A204.1 (cell line): Measurements from ENCODE around the gene ABTB1.

Source experiments
- FAIRE-seq: peaks from 2 replicates; lab custom pipeline; 2012; peaks lifted over from hg19 to GRCh38; lab: Jason Lieb, UNC

ABTB1 gene

GRCh38 chr3:127672429-127673190 is at the start of gene ABTB1:
Gene ABTB1 (plus strand): TSS chr3:127672952. CDS start chr3:127673026, 74 bp downstream.
- FAIRE-seq, result no peak

- FAIRE-seq, result no peak
These were observed 48.7 kb upstream of the ABTB1 start for GRCh38 chr3:127624063-127624462.

GRCh38 chr3:127625821-127626220 is 46.9 kb upstream of the ABTB1 start:
- no peak for FAIRE-seq

- no peak for FAIRE-seq
These were observed 44.3 kb upstream of the ABTB1 start for GRCh38 chr3:127628426-127628787.

- FAIRE-seq, result no peak
These were observed 43.8 kb upstream of the ABTB1 start, which contains the start of gene PODXL2 for GRCh38 chr3:127628788-127629466. Gene PODXL2 (plus strand): TSS chr3:127629185. CDS start chr3:127629220, 35 bp downstream.

- FAIRE-seq, result no peak
These were observed 43.0 kb upstream of the ABTB1 start for GRCh38 chr3:127629467-127630403.

GRCh38 chr3:127630811-127631714 is 41.7 kb upstream of the ABTB1 start:
- no peak for FAIRE-seq

GRCh38 chr3:127632035-127632820 is 40.5 kb upstream of the ABTB1 start:
- FAIRE-seq, result no peak

GRCh38 chr3:127634653-127635052 is 38.1 kb upstream of the ABTB1 start:
- FAIRE-seq, result no peak

GRCh38 chr3:127637546-127637945 is 35.2 kb upstream of the ABTB1 start:
- FAIRE-seq, result no peak

GRCh38 chr3:127637971-127638370 is 34.8 kb upstream of the ABTB1 start:
- FAIRE-seq, result no peak

GRCh38 chr3:127639173-127640041 is 33.3 kb upstream of the ABTB1 start:
- FAIRE-seq, result no peak

GRCh38 chr3:127640042-127640355 is 32.8 kb upstream of the ABTB1 start:
- FAIRE-seq, result no peak

GRCh38 chr3:127644641-127645370 is 27.9 kb upstream of the ABTB1 start:
- no peak for FAIRE-seq

GRCh38 chr3:127645371-127646015 is 27.3 kb upstream of the ABTB1 start:
- no peak for FAIRE-seq

GRCh38 chr3:127646501-127647046 is 26.2 kb upstream of the ABTB1 start:
- no peak for FAIRE-seq

GRCh38 chr3:127647166-127647844 is 25.4 kb upstream of the ABTB1 start:
- no peak for FAIRE-seq

- FAIRE-seq, result no peak
These were observed 24.9 kb upstream of the ABTB1 start for GRCh38 chr3:127647845-127648204.
